ENCODE data around the gene IL1RAPL1.
"Not testable (repeated sequence)": the region's sequence is repeated elsewhere in the genome, so short reads cannot be mapped to it uniquely, and the experiment has no call there.

Gene IL1RAPL1

DNA sequence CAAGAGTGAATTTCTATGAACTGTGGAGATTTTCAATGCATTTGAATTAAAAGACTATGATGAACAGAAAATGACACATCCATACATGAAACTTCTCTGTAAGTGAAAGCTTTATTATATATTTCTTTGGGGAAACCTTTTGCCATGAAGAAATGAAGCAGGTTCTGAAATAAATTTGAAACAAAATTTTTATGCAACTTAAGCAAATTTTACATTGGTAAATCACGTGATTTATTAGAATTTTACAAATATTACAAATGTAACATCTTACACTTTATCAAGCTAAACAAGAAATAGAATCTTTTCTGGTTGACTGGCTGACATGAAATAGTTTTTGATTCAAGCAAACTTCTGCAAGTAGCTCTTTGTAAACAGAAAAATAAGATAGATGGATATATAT is 131.2 kb downstream of the IL1RAPL1 start:
- TF ChIP-seq, protein P1, sequence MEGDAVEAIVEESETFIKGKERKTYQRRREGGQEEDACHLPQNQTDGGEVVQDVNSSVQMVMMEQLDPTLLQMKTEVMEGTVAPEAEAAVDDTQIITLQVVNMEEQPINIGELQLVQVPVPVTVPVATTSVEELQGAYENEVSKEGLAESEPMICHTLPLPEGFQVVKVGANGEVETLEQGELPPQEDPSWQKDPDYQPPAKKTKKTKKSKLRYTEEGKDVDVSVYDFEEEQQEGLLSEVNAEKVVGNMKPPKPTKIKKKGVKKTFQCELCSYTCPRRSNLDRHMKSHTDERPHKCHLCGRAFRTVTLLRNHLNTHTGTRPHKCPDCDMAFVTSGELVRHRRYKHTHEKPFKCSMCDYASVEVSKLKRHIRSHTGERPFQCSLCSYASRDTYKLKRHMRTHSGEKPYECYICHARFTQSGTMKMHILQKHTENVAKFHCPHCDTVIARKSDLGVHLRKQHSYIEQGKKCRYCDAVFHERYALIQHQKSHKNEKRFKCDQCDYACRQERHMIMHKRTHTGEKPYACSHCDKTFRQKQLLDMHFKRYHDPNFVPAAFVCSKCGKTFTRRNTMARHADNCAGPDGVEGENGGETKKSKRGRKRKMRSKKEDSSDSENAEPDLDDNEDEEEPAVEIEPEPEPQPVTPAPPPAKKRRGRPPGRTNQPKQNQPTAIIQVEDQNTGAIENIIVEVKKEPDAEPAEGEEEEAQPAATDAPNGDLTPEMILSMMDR (IDR thresholded peaks at IDR 0.05; ENCODE audit: low read depth, low read length): no peak
- in situ Hi-C loops (cut with HindIII; ENCODE audit: low sequenced_read_pairs): no loop called here
- no peak for DNase-seq (ENCODE audit: low read depth, low spot score)
- no peak overlapping the region for H3K4me3 ChIP-seq (ENCODE audit: low read depth, low read length)

GRCh38 chrX:28719620-28720019 is 132.4 kb downstream of the IL1RAPL1 start:
- DNase-seq (ENCODE audit: low read depth, low spot score): no peak
- in situ Hi-C loops (cut with HindIII; ENCODE audit: low sequenced_read_pairs): no loop called here
- H3K4me3 ChIP-seq (ENCODE audit: low read depth, low read length): no peak overlapping the region
- TF ChIP-seq, protein P1 (IDR thresholded peaks at IDR 0.05; ENCODE audit: low read depth, low read length): no peak

- TF ChIP-seq, protein P1 (IDR thresholded peaks at IDR 0.05; ENCODE audit: low read depth, low read length): no peak
- in situ Hi-C loops (cut with HindIII; ENCODE audit: low sequenced_read_pairs): no loop called here
Observed at GRCh38 chrX:28752330-28752729, 165.1 kb downstream of the IL1RAPL1 start.

GRCh38 chrX:28756175-28756574 is 168.9 kb downstream of the IL1RAPL1 start:
- H3K4me3 ChIP-seq (ENCODE audit: low read depth, low read length): no peak overlapping the region
- in situ Hi-C loops (cut with HindIII; ENCODE audit: low sequenced_read_pairs): no loop called here
- DNase-seq (ENCODE audit: low read depth, low spot score): no peak
- TF ChIP-seq, protein P1 (IDR thresholded peaks at IDR 0.05; ENCODE audit: low read depth, low read length): no peak

More at GRCh38 chrX:28752330-28752729, 165.1 kb downstream of the IL1RAPL1 start:
- H3K4me3 ChIP-seq (ENCODE audit: low read depth, low read length): no peak overlapping the region
- DNase-seq (ENCODE audit: low read depth, low spot score): no peak

GRCh38 chrX:28756647-28757046 is 169.4 kb downstream of the IL1RAPL1 start:
- TF ChIP-seq, protein P1 (IDR thresholded peaks at IDR 0.05; ENCODE audit: low read depth, low read length): no peak
- DNase-seq (ENCODE audit: low read depth, low spot score): no peak
- in situ Hi-C loops (cut with HindIII; ENCODE audit: low sequenced_read_pairs): no loop called here
- H3K4me3 ChIP-seq (ENCODE audit: low read depth, low read length): no peak overlapping the region

DNA sequence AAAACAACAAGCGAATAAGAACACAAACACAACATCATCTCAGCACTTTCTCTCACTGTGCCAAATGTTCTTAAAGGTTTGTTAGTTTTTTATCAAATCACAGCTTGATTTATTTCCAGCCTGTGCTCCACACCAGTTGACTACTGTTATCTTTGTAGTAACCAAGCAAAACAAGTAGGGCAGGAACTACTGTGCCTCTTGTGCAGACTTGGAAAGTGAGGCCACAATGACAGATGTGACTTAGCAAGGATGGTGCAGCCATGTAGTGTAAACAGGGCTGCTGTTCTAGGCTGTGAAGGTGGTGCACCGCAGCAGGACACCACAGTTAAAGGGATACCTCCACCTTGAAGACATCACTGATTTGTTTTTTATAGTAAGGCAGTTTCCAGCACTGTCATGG is 170.0 kb downstream of the IL1RAPL1 start:
- DNase-seq (ENCODE audit: low read depth, low spot score): no peak
- in situ Hi-C loops (cut with HindIII; ENCODE audit: low sequenced_read_pairs): no loop called here
- H3K4me3 ChIP-seq (ENCODE audit: low read depth, low read length): no peak overlapping the region
- TF ChIP-seq, protein P1 (IDR thresholded peaks at IDR 0.05; ENCODE audit: low read depth, low read length): no peak

GRCh38 chrX:28766561-28766960 is 179.3 kb downstream of the IL1RAPL1 start:
- H3K4me3 ChIP-seq (ENCODE audit: low read depth, low read length); DNase-seq (ENCODE audit: low read depth, low spot score); in situ Hi-C loops (cut with HindIII; ENCODE audit: low sequenced_read_pairs): not testable (repeated sequence)
